GM12878 (cell line): ENCODE data around the gene C5orf15. TPM values are rescaled to one million over a fixed set of nuclear protein-coding genes. Genes with fewer than 3 reads are reported as not detected.

Experiments used
- ATAC-seq: fragments of 200-7000 bp; cut with Tn5 transposase; 3 replicates; pipeline ENCODE4 v1.9.1; 2020; ENCODE audit warnings: mild to moderate bottlenecking, moderate library complexity
- BruUV-seq: library from RNA; stranded (reverse); fragments of 400-500 nt; replicated peaks from 2 replicates; lab custom pipeline; 2021; lab: Mats Ljungman, UMichigan
- CTCF ChIA-PET: fragments of 300-600 bp; sonication (Branson Sonifier 250); formaldehyde crosslinking; extraction: SDS; loops from one replicate; lab custom pipeline; 2021; ENCODE audit warnings: inconsistent platforms; lab: Yijun Ruan, JAX
- POLR2A ChIA-PET: fragments of 350-600 bp; formaldehyde crosslinking; extraction: SDS; loops from one replicate; lab custom pipeline; 2021; ENCODE audit warnings: inconsistent platforms; lab: Charles Lee
- RAD21 ChIA-PET: fragments of 300-600 bp; sonication (Branson Sonifier 250); formaldehyde crosslinking; loops from one replicate; lab custom pipeline; 2023; ENCODE audit warnings: antibody characterized with exemption; ENCODE audit not compliant: unreplicated experiment; lab: Charles Lee
- SMC1A ChIA-PET: fragments of 300-600 bp; sonication (Branson Sonifier 250); formaldehyde crosslinking; loops from one replicate; lab custom pipeline; 2023; ENCODE audit not compliant: unreplicated experiment, uncharacterized antibody; lab: Charles Lee
- DNase-seq: peaks from one replicate; pipeline ENCODE4 v3.0.0-alpha.2; 2011; ENCODE audit warnings: low read depth, low spot score
- FAIRE-seq: peaks from 3 replicates; lab custom pipeline; 2011; peaks lifted over from hg19 to GRCh38; lab: Jason Lieb, UNC
- H2AFZ ChIP-seq: 2 replicates; pipeline ENCODE4 v1.6.0; 2011; ENCODE audit warnings: low read depth, low read length, control low read depth; ENCODE audit not compliant: control insufficient read depth
- H3K27ac ChIP-seq: 2 replicates; pipeline ENCODE4 v1.5.1; 2011; ENCODE audit warnings: control low read depth; ENCODE audit not compliant: control insufficient read depth, insufficient read depth
- H3K27me3 ChIP-seq, 2 experiments: replicated peaks in 1 of 2; 2 replicates each; pipeline versions ENCODE4 v1.6.0 to v1.6.1; 2011; ENCODE audit warnings: low read length in 1 of 2; ENCODE audit not compliant: control insufficient read depth in 2 of 2, insufficient read depth in 2 of 2
- H3K36me3 ChIP-seq, 2 experiments: 2 replicates each; pipeline ENCODE4 v1.5.1; 2011; ENCODE audit warnings: low read length in 1 of 2; ENCODE audit not compliant: control insufficient read depth in 2 of 2, insufficient read depth in 2 of 2
- H3K4me1 ChIP-seq: 2 replicates; pipeline ENCODE4 v1.6.1; 2011; ENCODE audit warnings: mild to moderate bottlenecking, low read length, moderate library complexity, mixed read lengths; ENCODE audit not compliant: control insufficient read depth, insufficient read depth
- H3K4me2 ChIP-seq: 2 replicates; pipeline ENCODE4 v1.6.0; 2011; ENCODE audit warnings: control low read depth; ENCODE audit not compliant: control insufficient read depth, insufficient read depth
- H3K4me3 ChIP-seq: fragments of 200-600 bp; sonication (generic); 2 replicates; pipeline ENCODE4 v1.5.1; 2016
- H3K79me2 ChIP-seq: 2 replicates; pipeline ENCODE4 v1.6.0; 2011; ENCODE audit warnings: low read length; ENCODE audit not compliant: control insufficient read depth, insufficient read depth
- H3K9ac ChIP-seq: 2 replicates; pipeline ENCODE4 v1.8.0; 2011; ENCODE audit warnings: low read length, control low read depth, mixed read lengths; ENCODE audit not compliant: control insufficient read depth, insufficient read depth
- H3K9me3 ChIP-seq: replicated peaks from 3 replicates; pipeline ENCODE4 v1.5.1; 2011; ENCODE audit warnings: mild to moderate bottlenecking, low read length; ENCODE audit not compliant: control insufficient read depth, insufficient read depth
- H4K20me1 ChIP-seq: 2 replicates; pipeline ENCODE4 v1.6.0; 2011; ENCODE audit not compliant: control insufficient read depth, insufficient read depth
- CHD1 ChIP-seq: IDR thresholded peaks from 2 replicates; pipeline ENCODE4 v1.6.1; 2012; ENCODE audit warnings: low read depth, low read length, improper control_type of control experiment
- CREM ChIP-seq: IDR thresholded peaks from 2 replicates; pipeline ENCODE4 v1.6.1; 2014; ENCODE audit warnings: antibody characterized with exemption, low read depth
- DPF2 ChIP-seq: fragments of 450-650 bp; IDR thresholded peaks from 2 replicates; pipeline ENCODE4 v1.6.1; 2017; ENCODE audit warnings: mild to moderate bottlenecking
- MEF2B ChIP-seq: fragments of 450-650 bp; IDR thresholded peaks from 2 replicates; pipeline ENCODE4 v1.6.1; 2018; ENCODE audit warnings: mild to moderate bottlenecking, moderate library complexity; ENCODE audit not compliant: partially characterized antibody, poor library complexity, severe bottlenecking
- MLLT1 ChIP-seq: fragments of 450-650 bp; IDR thresholded peaks from 2 replicates; pipeline ENCODE4 v1.6.1; 2016; ENCODE audit warnings: mild to moderate bottlenecking
- RELA ChIP-seq: fragments of 450-650 bp; IDR thresholded peaks from 2 replicates; pipeline ENCODE4 v1.8.0; 2014; ENCODE audit warnings: borderline replicate concordance; ENCODE audit not compliant: partially characterized antibody
- REST ChIP-seq: IDR thresholded peaks from 2 replicates; pipeline ENCODE4 v1.6.1; 2012; ENCODE audit warnings: mild to moderate bottlenecking, low read depth, low read length
- RFX5 ChIP-seq: IDR thresholded peaks from 2 replicates; pipeline ENCODE4 v1.6.1; 2011; ENCODE audit warnings: low read depth, low read length, improper control_type of control experiment
- SMAD5 ChIP-seq: IDR thresholded peaks from 2 replicates; pipeline ENCODE4 v1.6.1; 2016; ENCODE audit warnings: antibody characterized with exemption, low read depth
- SP1 ChIP-seq: IDR thresholded peaks from one replicate; pipeline ENCODE4 v1.6.1; 2011; ENCODE audit warnings: low read depth, low read length
- TAF1 ChIP-seq: IDR thresholded peaks from 2 replicates; pipeline ENCODE4 v1.6.1; 2011; ENCODE audit warnings: mild to moderate bottlenecking, low read depth, low read length, borderline replicate concordance
- ZNF24 ChIP-seq: fragments of 450-650 bp; IDR thresholded peaks from 2 replicates; pipeline ENCODE4 v1.6.1; 2017; ENCODE audit warnings: antibody characterized with exemption, mild to moderate bottlenecking
- ZNF384 ChIP-seq: IDR thresholded peaks from 2 replicates; pipeline ENCODE4 v1.6.1; 2012; ENCODE audit warnings: low read depth, mild to moderate bottlenecking, low read length, improper control_type of control experiment, borderline replicate concordance
- WGBS: methylation state at CpG from one replicate; pipeline ENCODE4 v1.1.6; 2016; ENCODE audit warnings: low lambda C conversion rate; ENCODE audit not compliant: insufficient replicate concordance, insufficient coverage; ENCODE audit errors: missing lambda C conversion rate; 5-methylcytosine and 5-hydroxymethylcytosine counted together
- in situ Hi-C: fragments of 300-500 bp; cut with MboI; formaldehyde crosslinking; loops from 9 replicates; pipeline ENCODE4 v1.14.3; 2018; ENCODE audit warnings: mixed read lengths
- intact Hi-C: fragments of 100-400 bp; cut with micrococcal nuclease; formaldehyde crosslinking; loops from one replicate; pipeline ENCODE4 v1.14.2; 2022; ENCODE audit not compliant: unreplicated experiment
- polyA plus RNA-seq, 11 experiments: library from polyadenylated mRNA; depleted of rRNA in 4 of 11; unstranded in 6 of 11; stranded (reverse) in 5 of 11; fragments of >200 nt; fragmentation: Nextera tagmentation in 4 of 11; fragmentation: Illumina TruSeq in 1 of 11; extraction: Ambion mirVana in 4 of 11; extraction: Trizol in 1 of 11; gene quantifications; 1 replicate in 1 of 11; 2 replicates in 10 of 11; pipeline versions ENCODE4 v1.2.1 to v1.2.3, GENCODE V29; 2011 to 2016; ENCODE audit warnings: inconsistent platforms in 2 of 11, missing spikeins in 2 of 11, low read depth in 1 of 11
- total RNA-seq, 4 experiments: library from RNA; depleted of rRNA in 3 of 4; stranded (reverse); fragments of >200 nt in 3 of 4; fragmentation: Illumina TruSeq in 1 of 4; extraction: Trizol in 1 of 4; gene quantifications; 2 replicates each; pipeline versions ENCODE4 v1.2.1 to v1.2.3, GENCODE V29; 2013 to 2021

The C5orf15 gene
- total and polyA plus RNA-seq, 10 of the 15 experiments (the other 5 are each of a cell fraction or from before 2014, with no cell fraction given) = 21.7 to 69.6 (median 46.0) TPM

GRCh38 chr5:133980652-133981051 is 12.2 kb upstream of the C5orf15 start (continued):
- TF ChIP-seq REST = no peak

- H3K27me3 ChIP-seq = no peaks in the 10 kb centered on the region
- H4K20me1 ChIP-seq = no peaks in the 10 kb centered on the region
- no peak overlapping the region for H2AFZ ChIP-seq
- H3K79me2 ChIP-seq = peaks cover 4% of the 10 kb centered on the region
- intact Hi-C loops = no loop called here
- H3K36me3 ChIP-seq = peaks cover 19 to 49% of the 10 kb centered on the region in 2 experiments
- RAD21 ChIA-PET = interaction anchor here (0.6 to 1.9 kb wide), 8 partner anchors 9 to 554 kb away, joined by 3 to 8 read pairs (median 3); no protein-coding TSS in a partner anchor
- ATAC-seq (no peak), FAIRE-seq (no peak), DNase-seq (no peak)
- POLR2A ChIA-PET = interaction anchor here (0.6 to 1.4 kb wide), 4 partner anchors 9 to 458 kb away, joined by 3 to 8 read pairs (median 4); no protein-coding TSS in a partner anchor
- peaks cover 7% of the 10 kb centered on the region for H3K4me1 ChIP-seq
- WGBS = 90% methylated on average over 3 of the region's 3 CpGs
- CTCF ChIA-PET = interaction anchor here (0.6 to 13.9 kb wide), 22 partner anchors 8 to 556 kb away, joined by 3 to 179 read pairs (median 4); partner anchors contain the start of gene C5orf15
- H3K27ac ChIP-seq = no peak overlapping the region
- no peak overlapping the region for H3K4me3 ChIP-seq
- H3K4me2 ChIP-seq = no peak overlapping the region
- BruUV-seq = no TSS peak
- SMC1A ChIA-PET = interaction anchor here (0.7 to 4.4 kb wide), 13 partner anchors 9 to 556 kb away, joined by 3 to 31 read pairs (median 5); partner anchors contain the start of gene C5orf15
- TF ChIP-seq SMAD5 (no peak), MLLT1 (no peak), SP1 (no peak), RELA (no peak), CHD1 (no peak), TAF1 (no peak), CREM (no peak), ZNF24 (no peak), DPF2 (no peak), MEF2B (no peak), ZNF384 (no peak), RFX5 (no peak)
- in situ Hi-C loops = no loop called here
- no peaks in the 10 kb centered on the region for H3K9me3 ChIP-seq
- H3K9ac ChIP-seq = no peak overlapping the region
These were observed 10.5 kb upstream of the C5orf15 start for GRCh38 chr5:133978943-133979342.
